Right lobe of liver (tissue), 4 donors: ENCODE measurements around the gene C19orf85.

Source experiments
- POLR2A ChIP-seq: fragments of 450-650 bp; IDR thresholded peaks from one replicate; pipeline ENCODE4 v1.6.1; 2017; ENCODE audit warnings: antibody characterized with exemption, mild to moderate bottlenecking
- TF ChIP-seq, protein P1 (sequence below), 4 donors: fragments of 200-600 bp in 3 of 4; fragments of 450-650 bp in 1 of 4; IDR thresholded peaks; one replicate each; pipeline versions ENCODE4 v1.5.1 to v1.8.0; 2016 to 2022; ENCODE audit warnings: antibody characterized with exemption in 4 of 4, mild to moderate bottlenecking in 2 of 4
- donor health status: DM: no; HTN: no; CAD: no.
- donor health status: DM: no; HTN: no; CAD: no.
- donor health status: DM: no; HTN: yes; CAD: no.

DNA sequence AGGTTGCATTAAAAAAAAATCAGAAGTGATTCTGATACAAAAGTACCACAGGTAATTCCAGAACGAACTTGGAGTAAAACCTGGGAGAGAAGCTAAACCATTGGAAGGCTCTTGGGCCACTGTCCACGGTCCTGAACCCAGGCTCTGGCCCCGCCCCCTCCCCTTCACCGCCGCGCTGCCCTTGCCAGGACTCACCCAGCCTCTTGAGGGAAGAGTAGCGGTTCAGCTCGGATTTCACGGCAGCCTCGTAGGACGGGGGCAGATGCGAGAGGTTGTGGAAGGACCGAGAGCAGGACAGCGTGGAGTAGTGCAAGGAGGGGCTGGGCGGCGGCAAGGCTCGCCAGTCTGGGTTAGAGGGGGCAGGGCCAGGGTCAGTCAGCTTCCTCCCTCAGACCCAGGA, 27.1 kb downstream of the C19orf85 start:
- no peak for TF ChIP-seq POLR2A
- TF ChIP-seq, protein P1, sequence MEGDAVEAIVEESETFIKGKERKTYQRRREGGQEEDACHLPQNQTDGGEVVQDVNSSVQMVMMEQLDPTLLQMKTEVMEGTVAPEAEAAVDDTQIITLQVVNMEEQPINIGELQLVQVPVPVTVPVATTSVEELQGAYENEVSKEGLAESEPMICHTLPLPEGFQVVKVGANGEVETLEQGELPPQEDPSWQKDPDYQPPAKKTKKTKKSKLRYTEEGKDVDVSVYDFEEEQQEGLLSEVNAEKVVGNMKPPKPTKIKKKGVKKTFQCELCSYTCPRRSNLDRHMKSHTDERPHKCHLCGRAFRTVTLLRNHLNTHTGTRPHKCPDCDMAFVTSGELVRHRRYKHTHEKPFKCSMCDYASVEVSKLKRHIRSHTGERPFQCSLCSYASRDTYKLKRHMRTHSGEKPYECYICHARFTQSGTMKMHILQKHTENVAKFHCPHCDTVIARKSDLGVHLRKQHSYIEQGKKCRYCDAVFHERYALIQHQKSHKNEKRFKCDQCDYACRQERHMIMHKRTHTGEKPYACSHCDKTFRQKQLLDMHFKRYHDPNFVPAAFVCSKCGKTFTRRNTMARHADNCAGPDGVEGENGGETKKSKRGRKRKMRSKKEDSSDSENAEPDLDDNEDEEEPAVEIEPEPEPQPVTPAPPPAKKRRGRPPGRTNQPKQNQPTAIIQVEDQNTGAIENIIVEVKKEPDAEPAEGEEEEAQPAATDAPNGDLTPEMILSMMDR (IDR thresholded peaks at IDR 0.05), result no peak
